HG02642 (cell line): ENCODE measurements around the gene RBM18.
A peak's percentile ranks its signal among the peaks of the same experiment; 100 is the strongest.

Experiments used
- ATAC-seq: cut with Tn5 transposase; IDR thresholded peaks from one replicate; pipeline ENCODE4 v1.9.1; 2021; ENCODE audit warnings: mild to moderate bottlenecking; ENCODE audit not compliant: unreplicated experiment, poor library complexity

The RBM18 gene, protein sequence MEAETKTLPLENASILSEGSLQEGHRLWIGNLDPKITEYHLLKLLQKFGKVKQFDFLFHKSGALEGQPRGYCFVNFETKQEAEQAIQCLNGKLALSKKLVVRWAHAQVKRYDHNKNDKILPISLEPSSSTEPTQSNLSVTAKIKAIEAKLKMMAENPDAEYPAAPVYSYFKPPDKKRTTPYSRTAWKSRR

DNA sequence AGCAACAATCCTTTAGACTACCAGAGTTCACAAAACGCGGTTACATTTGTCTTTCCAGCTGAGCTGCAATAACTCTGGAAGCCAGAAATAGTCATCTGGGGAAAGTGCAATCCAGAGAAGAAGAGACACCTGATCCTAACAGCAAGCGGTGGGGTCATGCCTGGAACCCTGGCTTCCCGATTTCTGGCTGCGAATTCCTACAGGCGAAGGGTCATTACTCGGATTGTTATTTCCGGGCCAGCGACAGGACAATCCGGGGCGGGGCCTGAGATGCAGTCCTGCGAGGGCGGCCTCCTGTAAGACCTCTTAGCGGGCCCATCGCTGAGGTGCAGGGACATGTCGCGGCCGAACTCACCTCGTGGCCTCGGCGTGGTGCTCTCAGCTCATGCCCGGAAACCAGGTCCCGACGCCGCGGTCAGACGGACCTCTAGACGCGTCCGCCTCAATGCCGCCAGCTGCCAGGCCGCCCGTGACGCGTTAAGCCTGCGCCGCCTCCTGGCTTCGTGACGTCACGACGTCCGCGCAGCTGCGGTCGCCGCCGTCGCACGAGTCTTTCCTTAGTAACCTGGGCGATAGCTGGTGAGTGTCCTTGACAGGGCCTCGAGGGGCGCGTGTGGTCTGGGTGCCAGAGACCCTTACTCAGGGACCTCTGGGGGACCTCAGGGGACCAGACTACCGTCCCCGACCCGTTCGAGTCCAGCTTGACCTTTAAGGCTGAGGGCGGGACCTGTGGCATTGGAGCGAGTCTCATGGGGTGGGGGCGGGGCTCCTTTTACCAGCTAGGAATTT, at the start of gene RBM18, which contains the start of gene MRRF:
Gene RBM18, minus strand, starts transcription at position 481 of the 789 bp plus-strand sequence. CDS start 3,348 bp downstream, outside the sequence.
Gene MRRF, plus strand, starts transcription at position 523 of the 789 bp plus-strand sequence. CDS start 6,010 bp downstream, outside the sequence.
- ATAC-seq: peak; percentile 93

DNA sequence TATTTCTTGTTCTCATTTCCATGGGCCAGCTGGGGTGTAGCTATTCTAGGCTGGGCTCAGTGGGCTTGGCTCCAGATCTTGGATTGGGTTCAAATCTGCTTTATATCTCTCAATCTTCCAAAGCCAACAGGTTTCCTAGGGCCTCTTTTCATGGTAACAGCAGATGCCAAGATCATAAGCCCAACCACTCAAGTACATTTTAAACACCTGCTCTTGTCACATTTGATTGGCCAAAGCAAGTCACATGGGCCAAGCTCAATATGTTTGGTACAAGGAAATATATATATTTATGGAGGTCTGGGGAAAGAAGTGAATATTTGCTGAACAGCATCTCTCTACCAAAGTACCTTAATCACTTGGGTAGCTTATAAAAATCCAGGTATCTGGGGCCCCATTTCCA, 49.5 kb upstream of the RBM18 start:
- no peak for ATAC-seq

DNA sequence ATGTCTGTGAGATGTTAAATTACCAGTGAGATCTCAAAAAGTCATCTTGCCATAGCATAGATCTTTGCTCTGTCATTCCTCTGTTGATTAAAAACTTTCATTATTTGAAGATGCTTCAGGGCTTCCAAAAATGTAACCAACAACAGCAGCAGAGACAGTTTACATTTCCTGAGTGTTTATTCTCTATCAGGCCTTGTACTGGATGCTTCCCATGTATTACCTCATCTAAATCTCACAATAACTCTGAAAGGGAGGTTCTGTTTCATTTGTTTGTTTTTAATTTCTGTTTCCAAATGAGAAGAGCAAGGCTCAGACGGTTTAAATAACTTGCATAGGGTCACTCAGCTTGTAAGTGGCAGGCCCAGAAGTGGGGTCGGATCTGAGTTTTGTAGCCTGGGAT, 45.2 kb upstream of the RBM18 start:
- no peak for ATAC-seq

DNA sequence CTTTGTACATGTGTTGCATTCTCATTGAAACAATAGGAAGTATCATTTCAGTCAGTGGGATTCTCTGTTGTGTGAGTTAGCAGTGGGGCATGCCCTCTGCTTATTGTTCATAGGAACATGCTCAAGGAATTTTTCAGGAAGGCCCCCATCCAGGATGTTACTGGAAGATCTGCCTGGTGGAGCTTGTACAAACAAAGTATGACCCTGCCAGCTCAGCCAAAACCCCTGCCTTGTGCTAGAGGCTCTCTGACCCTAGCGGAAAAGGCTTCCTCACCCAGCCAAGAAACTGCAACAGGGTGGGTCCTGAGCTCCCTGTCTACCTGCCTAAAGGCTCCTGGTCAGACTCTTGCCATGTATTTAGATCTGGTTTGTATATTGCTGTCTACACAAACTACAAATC, 43.3 kb upstream of the RBM18 start:
- ATAC-seq: no peak

DNA sequence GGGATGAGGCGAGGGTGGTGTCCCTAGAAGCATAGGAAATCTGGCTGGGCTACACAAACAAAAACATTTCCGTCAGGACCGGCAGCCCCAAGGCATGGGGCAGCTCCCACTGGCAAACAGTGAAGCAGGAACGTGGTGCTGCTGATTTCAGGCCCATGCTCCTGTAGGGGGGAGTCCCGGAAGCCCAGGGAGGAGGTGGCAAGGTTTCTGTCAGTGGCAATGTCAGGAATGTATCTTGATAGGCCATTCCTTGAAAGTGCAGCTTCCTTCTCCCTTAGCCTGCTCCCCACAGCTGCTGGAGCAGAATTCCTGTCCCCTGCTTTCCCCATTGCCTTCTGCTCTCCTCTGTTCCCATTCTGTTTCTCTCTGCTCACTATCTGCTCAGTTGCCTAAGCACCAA, 42.4 kb upstream of the RBM18 start:
- no peak for ATAC-seq

DNA sequence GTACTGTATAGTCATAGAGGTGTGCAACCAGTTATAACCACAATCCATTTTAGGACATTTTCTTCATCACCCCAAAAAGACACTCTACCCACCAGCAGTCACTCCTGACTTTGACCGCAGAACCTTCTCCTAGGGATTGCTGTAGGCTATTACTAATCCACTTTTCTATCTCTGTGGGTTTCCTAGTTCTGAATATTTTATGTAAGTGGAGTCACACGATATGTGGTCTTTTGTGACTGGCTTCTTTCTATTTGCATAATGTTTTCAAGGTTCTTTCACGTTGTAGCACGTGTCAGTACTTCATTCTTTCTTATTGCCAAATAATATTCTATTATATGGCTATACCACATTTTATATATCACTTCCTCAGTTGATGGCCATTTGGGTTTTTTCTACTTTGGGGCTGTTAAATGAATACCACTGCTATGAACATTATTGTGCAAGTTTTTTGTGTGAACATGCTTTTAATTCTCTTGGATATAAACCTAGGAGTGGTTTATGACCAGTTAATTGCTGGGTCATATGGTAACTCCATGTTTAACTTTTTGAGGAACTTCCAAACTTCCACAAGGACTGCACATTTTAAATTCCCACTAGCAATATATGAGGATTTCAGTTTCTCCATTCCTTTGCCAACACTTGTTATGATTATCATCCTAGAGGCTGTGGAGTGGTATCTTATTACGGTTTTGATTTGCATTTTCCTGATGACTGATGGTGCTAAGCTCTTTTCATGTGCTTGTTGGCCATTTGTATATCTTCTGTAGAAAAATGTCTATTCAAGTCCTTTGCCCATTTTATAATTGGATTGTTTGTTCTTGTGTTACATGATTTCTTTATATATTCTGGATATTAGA, 37.8 kb upstream of the RBM18 start:
- no peak for ATAC-seq

DNA sequence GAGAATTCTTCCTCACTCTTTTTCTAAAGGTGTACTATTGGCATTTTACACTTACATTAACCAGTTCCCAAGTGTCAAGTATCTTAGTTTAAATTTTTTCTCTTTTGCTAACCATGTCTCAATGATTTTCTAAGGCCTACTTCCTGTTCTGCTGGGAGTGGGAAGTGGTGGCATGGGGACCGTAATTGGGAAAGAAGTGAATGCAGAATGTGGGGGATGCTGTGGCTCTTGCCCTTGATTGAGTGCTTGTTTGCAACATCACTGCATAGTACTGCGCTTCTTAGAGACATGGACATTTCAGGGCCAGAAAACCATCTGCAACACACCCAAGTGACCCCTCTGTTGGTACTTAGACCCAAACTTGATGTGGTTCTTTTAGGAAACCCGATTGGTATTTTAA, 32.9 kb upstream of the RBM18 start:
- no peak for ATAC-seq

DNA sequence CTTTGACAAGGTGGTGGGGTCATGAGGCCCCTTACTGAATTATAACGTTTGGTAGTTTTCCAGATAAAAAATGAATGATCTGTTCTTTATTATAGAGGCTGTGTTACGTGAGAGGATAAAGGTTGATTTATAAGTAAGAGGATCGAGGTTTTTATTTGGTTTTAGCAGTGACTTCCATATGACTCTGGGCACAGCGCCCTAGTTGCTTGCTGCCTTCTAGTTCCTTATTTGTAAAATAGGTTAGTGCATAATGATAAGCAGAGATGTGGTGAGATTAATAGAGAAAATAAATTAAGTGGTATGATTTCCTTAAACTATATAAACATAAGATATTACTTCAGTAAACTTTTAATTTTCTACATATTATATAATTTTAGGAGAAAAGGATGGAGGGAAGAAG, 29.9 kb upstream of the RBM18 start:
- ATAC-seq: no peak

DNA sequence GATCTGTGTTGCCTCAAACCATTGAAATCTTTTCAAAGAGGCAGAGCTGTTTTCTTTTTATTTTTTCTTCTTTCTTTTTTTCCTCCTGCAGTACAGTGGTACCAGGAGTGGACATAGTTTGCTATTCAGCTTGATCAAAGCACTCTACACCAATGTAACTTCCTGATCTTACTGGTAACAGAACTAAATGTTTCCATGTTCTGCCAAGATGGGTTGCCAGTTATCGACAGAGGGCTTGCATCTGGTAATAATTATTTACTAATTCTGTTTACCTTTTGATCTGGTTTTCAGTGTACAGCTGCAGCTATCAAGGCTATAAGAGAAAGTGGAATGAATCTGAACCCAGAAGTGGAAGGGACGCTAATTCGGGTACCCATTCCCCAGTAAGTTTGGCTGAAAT, 26.8 kb upstream of the RBM18 start:
- no peak for ATAC-seq

DNA sequence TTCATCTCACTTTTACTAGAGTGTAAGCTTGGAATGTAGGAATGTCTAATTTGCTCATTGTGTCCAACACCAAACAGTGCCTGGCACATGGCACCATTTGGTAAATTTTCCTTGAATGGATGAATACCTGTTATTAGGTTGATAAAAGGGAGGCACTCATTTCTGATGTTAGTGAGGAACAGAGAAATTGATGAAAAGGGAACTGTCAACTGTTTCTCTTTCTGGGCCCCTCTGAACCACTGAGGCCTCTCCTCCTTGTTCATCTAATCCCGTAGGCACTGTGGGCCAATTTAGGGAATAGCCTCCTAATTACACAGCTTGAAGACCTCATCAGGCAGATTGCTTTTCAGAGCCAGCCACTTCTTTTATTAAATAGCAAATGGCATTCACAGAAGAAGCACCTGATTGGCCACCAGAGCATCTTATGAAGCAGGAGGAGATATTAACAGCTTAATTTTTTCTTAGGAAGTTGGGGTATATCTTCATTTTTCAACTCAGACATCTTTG, 22.6 kb upstream of the RBM18 start:
- no peak for ATAC-seq

DNA sequence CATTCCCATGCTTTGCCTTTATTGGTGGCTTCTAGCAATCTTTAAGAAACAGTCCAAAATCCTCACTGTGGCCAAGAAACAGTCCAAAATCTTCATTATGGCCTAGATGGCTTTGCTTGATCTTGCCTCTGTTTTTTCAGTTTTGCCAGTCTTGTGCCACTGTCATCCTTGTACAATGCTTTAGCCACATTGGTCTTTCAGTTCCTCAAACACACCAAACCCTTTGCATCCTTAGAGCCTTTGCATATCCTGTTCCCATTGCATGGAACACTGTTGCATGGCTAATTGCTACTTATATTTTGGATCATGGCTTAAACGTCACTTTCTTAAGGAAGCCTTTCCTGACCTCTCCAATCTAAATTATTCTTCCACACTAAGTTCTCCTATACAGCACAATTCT, 22.1 kb upstream of the RBM18 start:
- ATAC-seq: no peak

DNA sequence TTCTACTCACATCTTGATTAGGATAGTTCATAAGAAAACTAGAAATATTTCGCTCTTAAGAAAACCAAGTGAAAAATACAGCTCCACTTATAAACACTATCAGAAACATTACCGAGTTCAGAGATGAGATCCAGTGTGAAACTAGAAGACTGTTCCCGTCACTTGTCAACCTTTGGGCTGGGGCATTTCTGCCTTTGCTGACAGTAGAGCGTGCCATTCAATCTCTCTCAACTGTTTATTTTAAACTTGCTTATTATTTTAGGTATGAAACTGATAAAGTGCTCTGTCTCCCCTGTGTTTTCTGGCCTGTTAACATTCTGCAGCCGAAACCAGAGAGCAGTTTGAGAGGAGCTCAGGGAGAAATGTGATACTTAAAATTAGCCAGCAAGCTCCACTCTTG, 16.7 kb upstream of the RBM18 start:
- ATAC-seq: no peak

DNA sequence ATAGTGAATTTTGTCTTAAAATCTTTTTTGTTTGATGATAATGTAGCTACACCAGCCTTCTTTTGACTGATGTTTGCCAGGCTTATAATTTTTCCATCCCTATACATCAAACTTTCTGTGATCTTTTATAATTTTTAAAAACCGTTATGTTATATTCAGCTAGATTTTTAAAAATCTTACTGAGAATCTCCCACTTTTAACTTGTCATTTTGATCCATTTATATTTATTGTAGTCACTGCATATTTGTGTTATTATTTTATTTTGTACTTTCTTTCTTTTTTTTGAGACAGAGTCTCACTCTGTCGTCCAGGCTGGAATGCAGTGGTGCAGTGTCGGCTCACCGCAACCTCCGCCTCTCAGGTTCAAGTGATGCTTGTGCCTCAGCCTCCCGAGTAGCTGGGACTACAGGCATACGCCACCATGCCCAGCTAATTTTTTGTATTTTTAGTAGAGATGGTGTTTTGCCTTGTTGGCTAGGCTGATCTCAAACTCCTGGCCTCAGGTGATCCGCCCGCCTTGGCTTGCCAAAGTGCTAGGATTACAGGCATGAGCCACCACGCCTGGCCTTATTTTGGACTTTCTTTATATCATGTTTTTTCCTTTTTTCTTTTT, 12.8 kb upstream of the RBM18 start:
- ATAC-seq: no peak

DNA sequence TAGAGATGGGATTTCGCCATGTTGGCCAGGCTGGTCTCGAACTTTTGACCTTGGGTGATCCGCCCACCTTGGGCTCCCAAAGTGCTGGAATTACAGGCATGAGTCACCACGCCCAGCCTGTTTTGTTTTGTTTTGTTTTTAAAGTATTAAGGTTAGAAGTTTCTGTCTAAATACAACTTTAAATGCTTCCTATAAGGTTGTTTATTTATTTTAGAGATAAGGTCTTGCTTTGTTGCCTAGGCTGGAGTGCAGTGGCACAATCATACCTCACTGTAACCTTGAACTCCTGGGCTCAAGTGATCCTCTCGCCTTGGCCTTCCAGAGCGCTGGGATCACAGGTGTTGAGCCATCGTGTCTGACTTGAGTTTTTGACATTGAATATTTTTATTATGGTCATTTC, 11.5 kb upstream of the RBM18 start:
- no peak for ATAC-seq

DNA sequence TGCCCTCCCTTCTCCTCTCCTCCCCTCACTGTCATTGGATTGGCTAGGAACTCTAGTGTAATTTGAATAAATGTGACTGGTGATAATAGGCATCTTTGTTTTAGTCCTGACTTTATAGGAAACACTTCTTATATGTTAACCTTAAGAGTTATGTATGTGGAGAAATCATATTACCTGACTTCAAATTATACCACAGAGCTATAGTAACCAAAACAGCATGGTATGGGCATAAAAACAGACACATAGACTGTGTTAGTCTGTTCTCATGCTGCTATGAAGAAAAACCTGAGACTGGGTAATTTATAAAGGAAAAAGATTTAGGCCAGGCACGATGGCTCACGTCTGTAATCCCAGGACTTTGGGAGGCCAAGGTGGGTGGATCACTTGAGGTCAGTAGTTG, 9.4 kb upstream of the RBM18 start:
- no peak for ATAC-seq

DNA sequence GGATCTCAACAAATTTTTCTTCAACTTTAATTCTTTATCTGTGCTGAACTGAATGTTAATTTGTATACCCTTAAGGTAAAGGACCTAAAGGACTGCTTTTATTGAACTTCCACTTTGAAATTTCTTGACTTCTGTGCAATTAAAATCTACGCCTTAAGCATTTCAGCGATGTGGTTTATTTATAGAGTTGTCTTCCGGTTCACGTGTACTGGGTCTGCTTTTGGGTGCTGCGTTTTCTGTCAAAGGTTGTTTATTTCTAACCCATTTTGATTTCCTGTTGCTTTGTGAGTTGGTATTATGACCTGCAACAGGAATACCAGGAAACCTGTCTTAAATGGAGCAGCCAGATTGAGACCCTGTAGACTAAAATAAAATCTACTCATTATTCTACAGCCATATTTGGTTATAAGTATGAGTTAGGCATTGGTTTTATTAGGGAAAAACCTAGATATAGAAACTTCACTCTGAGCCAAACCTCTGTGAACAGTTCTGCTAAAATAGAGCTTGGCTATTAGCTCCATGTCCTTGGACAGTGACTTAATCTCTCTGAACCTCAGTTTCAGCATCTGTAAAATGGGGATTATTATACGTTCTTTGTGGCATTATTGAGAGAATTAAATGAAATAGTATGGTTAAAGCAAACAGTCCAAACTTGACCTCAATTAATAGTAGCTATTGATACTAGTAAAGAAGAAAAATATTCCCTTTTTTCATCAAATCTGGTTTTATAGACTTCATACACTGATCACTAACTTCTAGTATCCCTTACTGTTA, 3.6 kb upstream of the RBM18 start:
- no peak for ATAC-seq

DNA sequence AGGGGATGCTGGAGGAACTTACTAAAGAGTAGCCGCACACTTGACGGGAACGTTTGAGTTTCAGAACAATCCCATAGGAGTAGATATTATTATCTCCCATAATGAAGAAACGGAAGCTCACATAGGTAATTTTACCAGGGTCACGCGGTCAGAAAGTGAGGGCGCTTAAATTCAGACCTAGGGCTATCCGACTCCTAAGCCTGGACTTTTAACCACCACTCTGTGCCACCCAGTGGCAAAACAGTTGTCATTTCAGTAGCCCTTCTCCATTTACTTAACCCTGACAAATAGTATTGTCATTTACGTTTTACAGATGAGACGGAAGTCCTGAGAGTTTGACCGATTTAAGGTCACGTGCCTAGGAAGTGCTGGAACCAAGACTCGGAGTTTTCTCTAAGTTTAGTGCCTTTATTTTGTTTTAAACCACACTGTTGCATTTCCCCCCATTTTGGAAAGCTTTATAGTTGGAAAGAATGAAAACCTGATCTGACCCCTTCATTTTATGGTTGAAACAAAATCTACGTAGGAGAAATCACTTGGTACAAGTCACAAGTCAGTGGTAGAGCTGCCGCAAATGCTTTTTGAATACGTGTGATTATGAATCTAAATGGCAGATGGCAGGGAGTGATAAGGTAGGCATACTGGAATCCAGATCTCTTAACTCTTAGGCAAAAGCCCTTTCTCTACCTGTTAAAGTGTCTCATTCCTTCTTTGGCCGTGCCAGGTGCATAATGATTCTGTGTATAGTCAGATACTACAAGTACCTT, 692 bp upstream of the RBM18 start:
- peak; percentile 18 for ATAC-seq

DNA sequence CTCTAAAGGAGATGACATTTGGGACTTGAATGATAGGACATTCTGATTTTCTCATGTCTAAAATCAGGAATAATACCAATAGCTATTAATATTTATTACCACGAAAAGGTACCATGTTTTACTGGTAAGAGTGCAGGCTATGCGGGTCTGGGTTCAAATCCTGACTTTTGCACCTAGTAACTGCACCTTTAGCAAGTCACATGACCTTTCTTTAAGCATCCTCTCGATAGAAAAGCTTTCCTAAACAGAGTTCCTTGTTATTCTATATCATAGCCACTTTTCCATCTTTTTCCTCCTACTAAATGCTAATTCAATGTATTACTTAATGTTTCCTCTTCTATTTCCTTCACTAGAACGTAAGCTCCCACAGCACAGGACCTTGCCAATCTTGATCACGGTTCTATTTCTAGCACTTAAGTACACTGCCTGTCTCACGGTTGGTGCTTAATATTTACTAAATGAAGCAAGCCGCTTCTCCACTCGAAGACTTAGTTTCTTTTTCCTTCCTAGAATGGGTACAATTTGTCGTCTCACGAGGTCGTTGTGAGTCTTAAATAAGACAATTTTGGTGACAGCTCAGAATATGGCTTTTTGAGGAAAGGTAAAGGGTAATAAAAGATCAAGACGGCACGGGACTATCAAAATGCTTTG, 816 bp downstream of the RBM18 start:
- no peak for ATAC-seq
